ENCODE data around the gene VSIR. TPM values are rescaled to one million over a fixed set of nuclear protein-coding genes. Genes with fewer than 3 reads are reported as not detected.

Gene VSIR
- total RNA-seq, 3 donors from 2014 or later (not counting 1 experiment from before 2014, with no cell fraction given): 134 to 193 (median 178) TPM

DNA sequence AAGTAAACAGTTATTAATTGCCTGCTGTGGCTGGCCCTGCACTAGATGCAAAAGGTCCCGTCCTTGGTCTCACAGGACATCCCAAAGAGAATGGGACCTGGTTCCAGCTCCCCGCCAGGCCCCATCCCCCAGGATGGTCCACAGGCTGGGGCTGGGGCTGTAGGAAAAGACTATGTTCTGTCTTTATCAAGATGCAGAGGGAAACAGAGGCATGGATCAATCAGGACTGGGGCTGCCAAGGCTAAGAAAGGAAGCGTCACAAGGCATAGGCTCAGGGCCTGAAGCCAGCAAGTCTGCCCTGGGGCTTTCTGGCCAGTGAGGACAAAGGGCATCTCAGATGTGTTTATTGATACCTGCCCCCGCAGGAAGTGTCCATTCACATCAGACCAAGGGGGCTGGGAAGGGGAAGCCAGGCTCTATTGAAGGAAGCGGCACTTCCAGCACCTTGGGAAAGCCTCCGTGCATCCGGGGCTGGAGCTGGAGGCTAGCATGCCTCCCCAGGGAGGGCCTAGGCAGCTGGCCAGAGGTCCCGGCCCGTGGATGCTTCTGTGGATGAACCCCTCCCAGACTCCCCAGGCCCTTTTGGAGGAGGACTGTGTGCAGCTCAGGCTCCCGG, 5.8 kb downstream of the VSIR start:
- intact Hi-C loops (cut with micrococcal nuclease): loop anchor here (2.0 kb wide), 1 partner anchor 19 kb away; no protein-coding TSS in a partner anchor
- Histone ChIP-seq H3K27me3 (ENCODE audit: control insufficient read depth, insufficient read depth, low read length) (no peaks in the 10 kb centered on the region), H3K27ac (ENCODE audit: low read length) (peak overlapping the region; percentile 96), H3K4me3 (ENCODE audit: low read length) (no peak overlapping the region), H3K4me1 (ENCODE audit: control insufficient read depth, insufficient read depth, low read length) (peaks cover 93% of the 10 kb centered on the region), H3K36me3 (ENCODE audit: control insufficient read depth, insufficient read depth, low read length) (peaks cover 49% of the 10 kb centered on the region), H3K9me3 (ENCODE audit: control insufficient read depth, insufficient read depth, low read length) (no peaks in the 10 kb centered on the region)
- peaks cover 85 to 93% of the 10 kb centered on the region in 2 donors for H3K4me1 Mint-ChIP-seq
- TF ChIP-seq, protein P1, sequence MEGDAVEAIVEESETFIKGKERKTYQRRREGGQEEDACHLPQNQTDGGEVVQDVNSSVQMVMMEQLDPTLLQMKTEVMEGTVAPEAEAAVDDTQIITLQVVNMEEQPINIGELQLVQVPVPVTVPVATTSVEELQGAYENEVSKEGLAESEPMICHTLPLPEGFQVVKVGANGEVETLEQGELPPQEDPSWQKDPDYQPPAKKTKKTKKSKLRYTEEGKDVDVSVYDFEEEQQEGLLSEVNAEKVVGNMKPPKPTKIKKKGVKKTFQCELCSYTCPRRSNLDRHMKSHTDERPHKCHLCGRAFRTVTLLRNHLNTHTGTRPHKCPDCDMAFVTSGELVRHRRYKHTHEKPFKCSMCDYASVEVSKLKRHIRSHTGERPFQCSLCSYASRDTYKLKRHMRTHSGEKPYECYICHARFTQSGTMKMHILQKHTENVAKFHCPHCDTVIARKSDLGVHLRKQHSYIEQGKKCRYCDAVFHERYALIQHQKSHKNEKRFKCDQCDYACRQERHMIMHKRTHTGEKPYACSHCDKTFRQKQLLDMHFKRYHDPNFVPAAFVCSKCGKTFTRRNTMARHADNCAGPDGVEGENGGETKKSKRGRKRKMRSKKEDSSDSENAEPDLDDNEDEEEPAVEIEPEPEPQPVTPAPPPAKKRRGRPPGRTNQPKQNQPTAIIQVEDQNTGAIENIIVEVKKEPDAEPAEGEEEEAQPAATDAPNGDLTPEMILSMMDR (IDR thresholded peaks at IDR 0.05): no peak
- peak overlapping the region; percentile 98 for H3K27ac Mint-ChIP-seq
- H3K36me3 Mint-ChIP-seq: no peaks in the 10 kb centered on the region
- ATAC-seq: no peak
- peak overlapping the region; percentile 89 for H3K4me3 Mint-ChIP-seq
- DNase-seq: no peak
- no peaks in the 10 kb centered on the region for H3K9me3 Mint-ChIP-seq
- WGBS (ENCODE audit: insufficient coverage): 77% methylated on average over 10 of the region's 10 CpGs
- no peaks in the 10 kb centered on the region for H3K27me3 Mint-ChIP-seq (ENCODE audit: low read depth in 2 of 2)

DNA sequence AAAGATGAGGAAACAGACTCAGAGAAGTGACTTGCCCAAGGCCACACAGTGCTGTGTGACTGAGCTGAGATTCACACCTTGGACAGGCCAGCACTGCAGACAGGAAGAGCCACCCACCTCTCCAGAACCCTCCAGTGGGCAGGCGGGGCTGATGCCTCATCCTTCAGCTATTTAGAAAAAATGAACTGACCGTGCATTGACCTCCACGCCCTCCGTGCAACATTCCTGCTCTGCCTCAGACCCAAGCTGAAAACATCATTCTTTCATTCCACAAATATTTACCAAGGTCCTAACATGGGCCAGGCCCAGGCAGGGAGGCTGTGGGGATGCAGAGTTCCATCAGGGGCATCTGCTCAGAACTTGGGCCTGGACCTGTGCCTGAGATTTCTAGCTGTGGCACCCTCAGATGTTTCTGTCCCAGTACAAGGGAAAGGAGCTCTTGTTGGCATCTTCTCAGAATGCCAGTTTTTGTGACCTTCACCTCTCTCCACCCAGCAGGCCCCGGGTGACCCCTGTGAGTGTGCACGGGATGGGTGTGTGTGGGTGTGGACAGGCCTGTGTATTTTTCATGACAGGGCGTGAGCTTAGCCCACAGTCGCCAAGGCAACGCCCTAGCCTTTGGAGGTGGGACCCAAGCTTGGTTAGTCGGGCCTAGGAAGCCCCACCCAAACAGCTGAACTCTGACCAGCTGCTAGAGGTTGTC, 6.5 kb downstream of the VSIR start:
- Histone ChIP-seq H3K27ac (ENCODE audit: low read length) (peak overlapping the region; percentile 96), H3K4me3 (ENCODE audit: low read length) (no peak overlapping the region), H3K4me1 (ENCODE audit: control insufficient read depth, insufficient read depth, low read length) (peaks cover 93% of the 10 kb centered on the region), H3K9me3 (ENCODE audit: control insufficient read depth, insufficient read depth, low read length) (no peaks in the 10 kb centered on the region), H3K36me3 (ENCODE audit: control insufficient read depth, insufficient read depth, low read length) (peaks cover 56% of the 10 kb centered on the region), H3K27me3 (ENCODE audit: control insufficient read depth, insufficient read depth, low read length) (no peaks in the 10 kb centered on the region)
- ATAC-seq (peak; percentile 34 to 52 (median 47)), DNase-seq (peak in 1 of 2 donors; percentile 51)
- intact Hi-C loops (cut with micrococcal nuclease): no loop called here
- no peaks in the 10 kb centered on the region for H3K9me3 Mint-ChIP-seq
- TF ChIP-seq, protein P1 (IDR thresholded peaks at IDR 0.05): no peak
- H3K36me3 Mint-ChIP-seq: no peaks in the 10 kb centered on the region
- no peaks in the 10 kb centered on the region for H3K27me3 Mint-ChIP-seq (ENCODE audit: low read depth in 2 of 2)
- H3K4me1 Mint-ChIP-seq: peaks cover 85 to 93% of the 10 kb centered on the region in 2 donors
- peak overlapping the region; percentile 89 for H3K4me3 Mint-ChIP-seq
- WGBS (ENCODE audit: insufficient coverage): 36% methylated on average over 8 of the region's 10 CpGs
- H3K27ac Mint-ChIP-seq: peak overlapping the region; percentile 98

DNA sequence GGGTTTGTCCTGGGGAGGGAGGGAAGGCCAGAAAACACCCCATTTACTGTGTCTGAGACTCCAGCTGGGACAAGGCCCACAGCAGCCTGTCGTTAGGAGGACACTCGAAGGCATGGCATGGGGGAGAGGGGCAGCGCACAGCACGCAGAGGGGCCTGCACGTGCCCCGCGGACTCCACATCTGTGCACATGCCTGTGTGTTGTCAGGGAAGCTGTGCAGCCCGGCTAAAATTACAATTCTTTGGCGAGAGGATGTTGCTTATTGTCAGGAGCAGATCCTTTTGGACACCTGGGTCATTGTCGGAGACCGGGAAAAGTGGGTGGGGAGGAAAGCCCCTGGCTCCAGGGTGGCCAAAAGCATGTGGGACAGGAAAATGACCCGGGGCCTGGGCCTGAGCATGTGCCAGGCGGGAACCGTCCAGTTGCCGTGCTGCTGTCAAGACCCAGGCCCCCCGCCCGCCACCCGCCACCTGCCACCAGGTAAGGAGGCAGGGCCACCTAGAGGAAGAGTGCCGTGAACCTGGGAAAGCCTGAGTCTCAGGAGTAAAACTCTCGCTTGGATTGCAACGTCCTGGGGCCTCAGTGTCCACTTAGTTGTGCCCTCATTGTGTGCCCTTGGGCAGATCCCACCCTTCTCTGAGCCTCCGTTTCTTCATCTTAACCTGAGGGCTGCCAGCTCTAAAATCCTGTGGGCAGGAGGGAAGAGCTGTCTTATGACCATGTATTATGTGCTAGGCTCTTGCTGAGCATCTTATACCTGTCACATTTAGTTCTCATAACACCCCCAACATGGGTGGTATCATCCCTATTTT, 7.2 kb downstream of the VSIR start:
- H3K36me3 ChIP-seq (ENCODE audit: control insufficient read depth, insufficient read depth, low read length): peaks cover 62% of the 10 kb centered on the region
- no peaks in the 10 kb centered on the region for H3K27me3 ChIP-seq (ENCODE audit: control insufficient read depth, insufficient read depth, low read length)
- no peak for DNase-seq
- no peak overlapping the region for H3K4me3 ChIP-seq (ENCODE audit: low read length)
- H3K4me1 ChIP-seq (ENCODE audit: control insufficient read depth, insufficient read depth, low read length): peaks cover 93% of the 10 kb centered on the region
- H3K4me3 Mint-ChIP-seq: peak overlapping the region; percentile 89
- H3K9me3 ChIP-seq (ENCODE audit: control insufficient read depth, insufficient read depth, low read length): no peaks in the 10 kb centered on the region
- peak overlapping the region; percentile 98 for H3K27ac Mint-ChIP-seq
- H3K9me3 Mint-ChIP-seq: no peaks in the 10 kb centered on the region
- peaks cover 85 to 93% of the 10 kb centered on the region in 2 donors for H3K4me1 Mint-ChIP-seq
- intact Hi-C loops (cut with micrococcal nuclease): no loop called here
- TF ChIP-seq, protein P1 (IDR thresholded peaks at IDR 0.05): no peak
- no peak for ATAC-seq
- 95% methylated on average over 22 of the region's 22 CpGs for WGBS (ENCODE audit: insufficient coverage)
- H3K36me3 Mint-ChIP-seq: no peaks in the 10 kb centered on the region
- peak overlapping the region; percentile 96 for H3K27ac ChIP-seq (ENCODE audit: low read length)
- H3K27me3 Mint-ChIP-seq (ENCODE audit: low read depth in 2 of 2): no peaks in the 10 kb centered on the region

Measured in natural killer cell (primary cell).